A549 (cell line): ENCODE measurements around the gene LSM4. TPM values are rescaled to one million over a fixed set of nuclear protein-coding genes. Genes with fewer than 3 reads are reported as not detected.

Experiments
- ATAC-seq, 2 experiments: fragments of 200-7000 bp in 1 of 2; fragments of >200 bp in 1 of 2; cut with Nextera tagmentation in 1 of 2; cut with Tn5 transposase in 1 of 2; 3 replicates each; pipeline versions ENCODE4 v1.8.0 to v1.9.1; 2018 to 2020; ENCODE audit warnings: mild to moderate bottlenecking in 1 of 2, moderate library complexity in 1 of 2
- CTCF ChIA-PET: fragments of 300-600 bp; sonication (Branson Sonifier 250); formaldehyde crosslinking; extraction: SDS; loops from one replicate; lab custom pipeline; 2021; ENCODE audit warnings: antibody characterized with exemption, inconsistent platforms; lab: Yijun Ruan, JAX
- POLR2A ChIA-PET: fragments of 350-600 bp; formaldehyde crosslinking; extraction: SDS; loops from one replicate; lab custom pipeline; 2021; ENCODE audit warnings: antibody characterized with exemption, inconsistent platforms; lab: Yijun Ruan, JAX
- DNase-seq, 2 experiments: peaks; one replicate each; pipeline versions ENCODE4 v3.0.0 to v3.0.0-alpha.2; 2011 to 2016; ENCODE audit warnings: low read depth in 1 of 2, low spot score in 1 of 2
- FAIRE-seq: peaks from 2 replicates; lab custom pipeline; 2011; peaks lifted over from hg19 to GRCh38; lab: Jason Lieb, UNC
- H3K27ac ChIP-seq, 2 experiments: fragments of >200 bp; sonication (Bioruptor Twin); formaldehyde crosslinking; 3 replicates each; pipeline ENCODE4 v1.5.1; 2016 to 2017
- H3K4me1 ChIP-seq: fragments of >200 bp; sonication (Bioruptor Twin); formaldehyde crosslinking; 3 replicates; pipeline ENCODE4 v1.6.1; 2016
- H3K4me2 ChIP-seq: fragments of >200 bp; sonication (Bioruptor Twin); formaldehyde crosslinking; 3 replicates; pipeline ENCODE4 v1.6.1; 2016
- H3K4me3 ChIP-seq: fragments of >200 bp; sonication (Bioruptor Twin); formaldehyde crosslinking; 3 replicates; pipeline ENCODE4 v1.5.1; 2016
- H3K9me3 ChIP-seq: fragments of >200 bp; sonication (Bioruptor Twin); formaldehyde crosslinking; 3 replicates; pipeline ENCODE4 v1.6.1; 2016
- CBX2 ChIP-seq: fragments of 200-600 bp; sonication (generic); IDR thresholded peaks from 2 replicates; pipeline ENCODE4 v1.6.1; 2016; ENCODE audit warnings: low read depth, mild to moderate bottlenecking, borderline replicate concordance
- CEBPB ChIP-seq, 2 experiments: fragments of >200 bp in 1 of 2; sonication (Bioruptor Twin) in 1 of 2; formaldehyde crosslinking in 1 of 2; IDR thresholded peaks; 2 replicates each; pipeline ENCODE4 v1.6.1; 2012 to 2016
- CHD4 ChIP-seq: fragments of 200-600 bp; sonication (generic); IDR thresholded peaks from 2 replicates; pipeline ENCODE4 v1.6.1; 2016; ENCODE audit warnings: antibody characterized with exemption, mild to moderate bottlenecking, borderline replicate concordance
- EHF ChIP-seq: fragments of 250-450 bp; sonication (Bioruptor Pico); IDR thresholded peaks from 2 replicates; pipeline ENCODE4 v1.5.0; 2020; ENCODE audit warnings: mild to moderate bottlenecking
- ESRRA ChIP-seq: fragments of 150-350 bp; IDR thresholded peaks from 2 replicates; pipeline ENCODE4 v1.6.1; 2014; ENCODE audit warnings: mild to moderate bottlenecking, low read length, borderline replicate concordance
- FOSB ChIP-seq: fragments of 250-450 bp; sonication (Bioruptor Pico); IDR thresholded peaks from 2 replicates; pipeline ENCODE4 v1.5.0; 2020; ENCODE audit warnings: mild to moderate bottlenecking, moderate library complexity
- FOXS1 ChIP-seq: fragments of 250-450 bp; sonication (Bioruptor Pico); IDR thresholded peaks from 2 replicates; pipeline ENCODE4 v1.5.0; 2020; ENCODE audit warnings: mild to moderate bottlenecking, moderate library complexity
- HOXB5 ChIP-seq: fragments of 250-450 bp; sonication (Bioruptor Pico); IDR thresholded peaks from 2 replicates; pipeline ENCODE4 v1.5.0; 2020; ENCODE audit warnings: mild to moderate bottlenecking, moderate library complexity
- JUNB ChIP-seq: fragments of >200 bp; sonication (Bioruptor Twin); formaldehyde crosslinking; IDR thresholded peaks from 2 replicates; pipeline ENCODE4 v1.6.1; 2016
- KDM5A ChIP-seq: fragments of 200-600 bp; sonication (generic); IDR thresholded peaks from 2 replicates; pipeline ENCODE4 v1.6.1; 2016; ENCODE audit warnings: antibody characterized with exemption, mild to moderate bottlenecking
- MAFK ChIP-seq: fragments of 450-650 bp; IDR thresholded peaks from 2 replicates; pipeline ENCODE4 v1.6.1; 2014; ENCODE audit not compliant: partially characterized antibody
- NFE2L2 ChIP-seq: fragments of 150-350 bp; conservative IDR thresholded peaks from 2 replicates; pipeline ENCODE4 v1.6.1; 2014; ENCODE audit warnings: low read length
- SMC3 ChIP-seq: fragments of >200 bp; sonication (Bioruptor Twin); formaldehyde crosslinking; IDR thresholded peaks from 3 replicates; pipeline ENCODE4 v1.6.1; 2018; ENCODE audit warnings: inconsistent platforms
- SREBF2 ChIP-seq: fragments of 450-650 bp; IDR thresholded peaks from 2 replicates; pipeline ENCODE4 v1.6.1; 2014; ENCODE audit warnings: mild to moderate bottlenecking, moderate library complexity
- ZNF302 ChIP-seq: fragments of 250-450 bp; sonication (Bioruptor Pico); IDR thresholded peaks from 2 replicates; pipeline ENCODE4 v1.9.0; 2021; ENCODE audit warnings: inconsistent platforms, mild to moderate bottlenecking, moderate library complexity
- WGBS: methylation state at CpG from one replicate; pipeline ENCODE4 v1.1.6; 2017; ENCODE audit errors: missing lambda C conversion rate; 5-methylcytosine and 5-hydroxymethylcytosine counted together
- polyA plus RNA-seq, 4 experiments: library from polyadenylated mRNA; depleted of rRNA in 3 of 4; stranded (reverse); fragments of >200 nt; fragmentation: RNase III in 1 of 4; extraction: RNeasy Plus Mini Kit Qiagen cat#74134 plus additional on column Dnase treatment in 1 of 4; gene quantifications; 2 replicates in 3 of 4; 3 replicates in 1 of 4; pipeline ENCODE4 v1.2.3, GENCODE V29; 2011 to 2017
- TF ChIP-seq, protein P1 (sequence below): fragments of 200-600 bp; sonication (generic); IDR thresholded peaks from 2 replicates; pipeline ENCODE4 v1.6.1; 2016; ENCODE audit warnings: antibody characterized with exemption, mild to moderate bottlenecking, moderate library complexity
- TF ChIP-seq, protein P2 (sequence below): IDR thresholded peaks from 2 replicates; pipeline ENCODE4 v1.6.1; 2012; ENCODE audit warnings: low read depth, borderline replicate concordance
- TF ChIP-seq, protein P3 (sequence below): fragments of >200 bp; sonication (Bioruptor Twin); formaldehyde crosslinking; IDR thresholded peaks from 2 replicates; pipeline ENCODE4 v1.6.1; 2016
- TF ChIP-seq, protein P4 (sequence below): IDR thresholded peaks from 2 replicates; pipeline ENCODE4 v1.6.1; 2012
- TF ChIP-seq, protein P5 (sequence below): IDR thresholded peaks from 2 replicates; pipeline ENCODE4 v1.6.1; 2012

LSM4 gene
- polyA plus RNA-seq, 2 of the 4 experiments (the other 2 are of a cell fraction): 154 to 169 TPM

DNA sequence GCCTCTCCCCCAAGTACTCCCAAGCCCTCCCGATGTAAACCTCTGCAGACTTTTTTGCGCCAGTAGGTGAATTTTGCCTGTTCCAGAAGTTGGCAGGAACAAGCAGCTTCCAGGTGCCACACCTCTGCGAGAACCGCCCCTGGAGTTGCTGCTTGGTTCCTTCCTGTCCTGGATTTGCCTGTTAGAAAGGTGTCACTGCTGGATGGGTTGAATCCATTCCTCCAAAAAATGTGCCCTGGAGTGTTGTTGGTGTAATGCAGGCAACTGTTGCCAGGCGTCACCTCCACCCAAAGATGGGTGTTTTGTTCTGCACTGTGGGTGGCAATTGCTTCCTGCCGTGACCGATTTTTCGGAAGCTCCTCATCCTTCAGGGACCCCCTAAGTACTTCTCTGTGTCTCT is 23.2 kb upstream of the LSM4 start (continued):
- TF ChIP-seq, protein P1, sequence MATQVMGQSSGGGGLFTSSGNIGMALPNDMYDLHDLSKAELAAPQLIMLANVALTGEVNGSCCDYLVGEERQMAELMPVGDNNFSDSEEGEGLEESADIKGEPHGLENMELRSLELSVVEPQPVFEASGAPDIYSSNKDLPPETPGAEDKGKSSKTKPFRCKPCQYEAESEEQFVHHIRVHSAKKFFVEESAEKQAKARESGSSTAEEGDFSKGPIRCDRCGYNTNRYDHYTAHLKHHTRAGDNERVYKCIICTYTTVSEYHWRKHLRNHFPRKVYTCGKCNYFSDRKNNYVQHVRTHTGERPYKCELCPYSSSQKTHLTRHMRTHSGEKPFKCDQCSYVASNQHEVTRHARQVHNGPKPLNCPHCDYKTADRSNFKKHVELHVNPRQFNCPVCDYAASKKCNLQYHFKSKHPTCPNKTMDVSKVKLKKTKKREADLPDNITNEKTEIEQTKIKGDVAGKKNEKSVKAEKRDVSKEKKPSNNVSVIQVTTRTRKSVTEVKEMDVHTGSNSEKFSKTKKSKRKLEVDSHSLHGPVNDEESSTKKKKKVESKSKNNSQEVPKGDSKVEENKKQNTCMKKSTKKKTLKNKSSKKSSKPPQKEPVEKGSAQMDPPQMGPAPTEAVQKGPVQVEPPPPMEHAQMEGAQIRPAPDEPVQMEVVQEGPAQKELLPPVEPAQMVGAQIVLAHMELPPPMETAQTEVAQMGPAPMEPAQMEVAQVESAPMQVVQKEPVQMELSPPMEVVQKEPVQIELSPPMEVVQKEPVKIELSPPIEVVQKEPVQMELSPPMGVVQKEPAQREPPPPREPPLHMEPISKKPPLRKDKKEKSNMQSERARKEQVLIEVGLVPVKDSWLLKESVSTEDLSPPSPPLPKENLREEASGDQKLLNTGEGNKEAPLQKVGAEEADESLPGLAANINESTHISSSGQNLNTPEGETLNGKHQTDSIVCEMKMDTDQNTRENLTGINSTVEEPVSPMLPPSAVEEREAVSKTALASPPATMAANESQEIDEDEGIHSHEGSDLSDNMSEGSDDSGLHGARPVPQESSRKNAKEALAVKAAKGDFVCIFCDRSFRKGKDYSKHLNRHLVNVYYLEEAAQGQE: no peak
- no peak for TF ChIP-seq ZNF302 (CRISPR knock-in tag)
- TF ChIP-seq SREBF2: no peak
- TF ChIP-seq CHD4: no peak
- no peak for TF ChIP-seq CEBPB (IDR thresholded peaks at IDR 0.05)
- TF ChIP-seq JUNB: no peak
- TF ChIP-seq KDM5A: no peak

DNA sequence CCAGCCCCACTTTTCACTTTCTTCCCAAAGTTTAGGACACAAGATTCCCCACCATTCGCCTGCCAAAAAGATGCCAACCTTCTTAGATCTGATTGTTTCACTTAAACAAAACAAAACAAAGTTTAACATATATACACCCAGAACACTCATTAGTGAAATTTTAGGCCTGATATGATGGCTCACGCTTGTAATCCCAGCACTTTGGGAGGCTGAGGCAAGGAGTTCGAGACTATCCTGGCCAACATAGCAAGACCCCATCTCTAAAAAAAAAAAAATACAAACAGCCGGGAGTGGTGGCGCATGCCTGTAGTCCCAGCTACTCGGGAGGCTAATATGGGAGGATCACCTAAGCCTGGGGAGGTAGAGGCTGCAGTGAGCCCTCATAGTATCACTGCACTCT is 22.4 kb upstream of the LSM4 start:
- no peak for TF ChIP-seq ESRRA
- no peak for TF ChIP-seq SREBF2
- no peak for TF ChIP-seq MAFK
- TF ChIP-seq, protein P2, sequence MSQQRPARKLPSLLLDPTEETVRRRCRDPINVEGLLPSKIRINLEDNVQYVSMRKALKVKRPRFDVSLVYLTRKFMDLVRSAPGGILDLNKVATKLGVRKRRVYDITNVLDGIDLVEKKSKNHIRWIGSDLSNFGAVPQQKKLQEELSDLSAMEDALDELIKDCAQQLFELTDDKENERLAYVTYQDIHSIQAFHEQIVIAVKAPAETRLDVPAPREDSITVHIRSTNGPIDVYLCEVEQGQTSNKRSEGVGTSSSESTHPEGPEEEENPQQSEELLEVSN: no peak
- TF ChIP-seq HOXB5: no peak
- TF ChIP-seq, protein P3, sequence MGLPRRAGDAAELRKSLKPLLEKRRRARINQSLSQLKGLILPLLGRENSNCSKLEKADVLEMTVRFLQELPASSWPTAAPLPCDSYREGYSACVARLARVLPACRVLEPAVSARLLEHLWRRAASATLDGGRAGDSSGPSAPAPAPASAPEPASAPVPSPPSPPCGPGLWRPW: no peak
- no peak for TF ChIP-seq FOSB (CRISPR knock-in tag)
- TF ChIP-seq, protein P4, sequence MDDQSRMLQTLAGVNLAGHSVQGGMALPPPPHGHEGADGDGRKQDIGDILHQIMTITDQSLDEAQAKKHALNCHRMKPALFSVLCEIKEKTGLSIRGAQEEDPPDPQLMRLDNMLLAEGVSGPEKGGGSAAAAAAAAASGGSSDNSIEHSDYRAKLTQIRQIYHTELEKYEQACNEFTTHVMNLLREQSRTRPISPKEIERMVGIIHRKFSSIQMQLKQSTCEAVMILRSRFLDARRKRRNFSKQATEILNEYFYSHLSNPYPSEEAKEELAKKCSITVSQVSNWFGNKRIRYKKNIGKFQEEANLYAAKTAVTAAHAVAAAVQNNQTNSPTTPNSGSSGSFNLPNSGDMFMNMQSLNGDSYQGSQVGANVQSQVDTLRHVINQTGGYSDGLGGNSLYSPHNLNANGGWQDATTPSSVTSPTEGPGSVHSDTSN: no peak
- TF ChIP-seq KDM5A: no peak
- no peak for TF ChIP-seq EHF (CRISPR knock-in tag)
- no peak for TF ChIP-seq NFE2L2
- Histone ChIP-seq H3K9me3 (no peaks in the 10 kb centered on the region), H3K4me3 (no peak overlapping the region), H3K4me1 (peaks cover 12% of the 10 kb centered on the region; the same call in 1 of the 3 replicates), H3K4me2 (no peak overlapping the region), H3K27ac (0 out of 6 replicates have a peak overlapping the region, but pooled peaks of 1 of the 2 experiments have one; percentile 28)
- 90% methylated on average over 6 of the region's 6 CpGs for WGBS
- no peak for DNase-seq
- ChIA-PET CTCF (interaction anchor here (0.6 to 2.2 kb wide), 6 partner anchors 17 to 137 kb away, joined by 3 to 12 read pairs (median 6); no protein-coding TSS in a partner anchor), POLR2A (interaction anchor here (1.2 kb wide), 1 partner anchor 64 kb away, joined by 3 read pairs; the partner anchor contains the start of gene JUND)
- ATAC-seq: no peak
- FAIRE-seq: no peak

DNA sequence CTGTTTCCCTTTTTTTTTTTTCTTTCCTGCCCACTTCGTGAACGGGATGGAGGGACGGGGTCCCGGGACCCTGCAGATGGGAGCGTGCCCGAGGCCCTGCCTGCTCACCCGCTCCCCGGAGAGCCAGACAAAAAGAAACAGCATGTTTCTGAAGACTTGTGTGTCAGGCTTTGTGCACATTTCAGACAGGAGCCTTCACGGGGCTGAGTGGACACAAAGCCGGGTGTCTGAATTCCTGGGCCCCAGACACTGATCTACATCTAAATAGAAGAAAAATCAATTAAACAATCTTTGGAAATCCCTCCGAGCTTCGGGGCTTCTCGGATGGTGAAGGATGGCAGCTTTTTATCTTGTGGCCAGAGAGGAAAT is 21.7 kb upstream of the LSM4 start:
- TF ChIP-seq, protein P5, sequence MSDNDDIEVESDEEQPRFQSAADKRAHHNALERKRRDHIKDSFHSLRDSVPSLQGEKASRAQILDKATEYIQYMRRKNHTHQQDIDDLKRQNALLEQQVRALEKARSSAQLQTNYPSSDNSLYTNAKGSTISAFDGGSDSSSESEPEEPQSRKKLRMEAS: no peak
- TF ChIP-seq, protein P3: no peak
- TF ChIP-seq SMC3: no peak
- no peak for TF ChIP-seq FOXS1
- no peak for TF ChIP-seq CBX2
- Histone ChIP-seq H3K4me1 (peaks cover 14% of the 10 kb centered on the region), H3K9me3 (no peaks in the 10 kb centered on the region), H3K4me2 (no peak overlapping the region), H3K4me3 (no peak overlapping the region), H3K27ac (no peak overlapping the region)
- POLR2A ChIA-PET: no interaction called here
- FAIRE-seq: no peak
- 80% methylated on average over 13 of the region's 13 CpGs for WGBS
- no peak for ATAC-seq
- CTCF ChIA-PET: interaction anchor here (0.6 to 2.2 kb wide), 5 partner anchors 16 to 179 kb away, joined by 4 to 12 read pairs (median 5); no protein-coding TSS in a partner anchor
- no peak for DNase-seq
